Measurements from ENCODE around the gene GNL2. TPM values are rescaled to one million over a fixed set of nuclear protein-coding genes. Genes with fewer than 3 reads are reported as not detected.

Gene GNL2
- total and polyA plus RNA-seq, 8 donors, result 42.6 to 152 (median 79.4) TPM; not detected in 1

DNA sequence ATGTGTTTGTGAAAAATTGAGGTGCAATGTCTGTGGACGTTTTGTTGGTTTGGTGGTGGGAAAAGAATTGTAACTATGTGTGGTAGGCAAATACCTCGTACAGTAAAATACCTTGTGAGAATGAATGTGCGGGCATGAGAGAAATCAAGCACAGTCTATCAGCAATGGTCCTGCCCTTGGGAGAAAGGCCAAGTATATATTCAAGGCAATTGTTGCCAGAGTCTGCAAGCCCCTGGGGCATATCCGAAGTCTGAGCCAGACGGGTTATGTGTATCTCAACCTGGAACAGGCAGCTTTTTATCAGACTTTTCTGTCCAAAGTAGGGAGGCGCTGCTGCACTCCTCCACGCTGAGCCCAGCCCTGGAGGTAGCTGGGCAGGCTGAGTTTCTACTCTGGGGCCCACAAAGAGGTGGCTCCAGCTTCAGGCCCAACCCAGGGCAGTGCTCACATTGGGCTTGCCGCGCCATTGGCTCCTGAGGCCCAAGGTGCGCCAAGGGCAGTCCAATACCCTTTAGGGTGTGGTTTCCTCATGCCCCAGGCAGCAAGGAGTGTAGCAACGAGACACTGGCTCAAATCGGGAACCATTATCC lies 9.4 kb upstream of the GNL2 start:
- no peaks in the 10 kb centered on the region for H3K9me3 ChIP-seq
- WGBS, 5 donors, result 48 to 71% (median 57%) methylated on average over 10 to 12 of the region's 12 CpGs
- DNase-seq, result peak in 1 of 2 donors; percentile 13
- no peak overlapping the region for H3K4me3 ChIP-seq
- H3K4me1 ChIP-seq, result peaks cover 0 to 25% (median 2%) of the 10 kb centered on the region in 4 donors
- peak overlapping the region in 1 of 5 donors; percentile 50 for H3K27ac ChIP-seq
- peaks cover 0 to 55% (median 10%) of the 10 kb centered on the region in 3 donors for H3K27me3 ChIP-seq
- intact Hi-C loops (cut with DNase I; ENCODE audit: low total_unique reads), result no loop called here
- TF ChIP-seq, protein P1, sequence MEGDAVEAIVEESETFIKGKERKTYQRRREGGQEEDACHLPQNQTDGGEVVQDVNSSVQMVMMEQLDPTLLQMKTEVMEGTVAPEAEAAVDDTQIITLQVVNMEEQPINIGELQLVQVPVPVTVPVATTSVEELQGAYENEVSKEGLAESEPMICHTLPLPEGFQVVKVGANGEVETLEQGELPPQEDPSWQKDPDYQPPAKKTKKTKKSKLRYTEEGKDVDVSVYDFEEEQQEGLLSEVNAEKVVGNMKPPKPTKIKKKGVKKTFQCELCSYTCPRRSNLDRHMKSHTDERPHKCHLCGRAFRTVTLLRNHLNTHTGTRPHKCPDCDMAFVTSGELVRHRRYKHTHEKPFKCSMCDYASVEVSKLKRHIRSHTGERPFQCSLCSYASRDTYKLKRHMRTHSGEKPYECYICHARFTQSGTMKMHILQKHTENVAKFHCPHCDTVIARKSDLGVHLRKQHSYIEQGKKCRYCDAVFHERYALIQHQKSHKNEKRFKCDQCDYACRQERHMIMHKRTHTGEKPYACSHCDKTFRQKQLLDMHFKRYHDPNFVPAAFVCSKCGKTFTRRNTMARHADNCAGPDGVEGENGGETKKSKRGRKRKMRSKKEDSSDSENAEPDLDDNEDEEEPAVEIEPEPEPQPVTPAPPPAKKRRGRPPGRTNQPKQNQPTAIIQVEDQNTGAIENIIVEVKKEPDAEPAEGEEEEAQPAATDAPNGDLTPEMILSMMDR (IDR thresholded peaks at IDR 0.05), result no peak
- TF ChIP-seq POLR2A (IDR thresholded peaks at IDR 0.05) (no peak), EP300 (IDR thresholded peaks at IDR 0.05) (no peak), POLR2AphosphoS5 (IDR thresholded peaks at IDR 0.05) (no peak)
- no peaks in the 10 kb centered on the region for H3K36me3 ChIP-seq

DNA sequence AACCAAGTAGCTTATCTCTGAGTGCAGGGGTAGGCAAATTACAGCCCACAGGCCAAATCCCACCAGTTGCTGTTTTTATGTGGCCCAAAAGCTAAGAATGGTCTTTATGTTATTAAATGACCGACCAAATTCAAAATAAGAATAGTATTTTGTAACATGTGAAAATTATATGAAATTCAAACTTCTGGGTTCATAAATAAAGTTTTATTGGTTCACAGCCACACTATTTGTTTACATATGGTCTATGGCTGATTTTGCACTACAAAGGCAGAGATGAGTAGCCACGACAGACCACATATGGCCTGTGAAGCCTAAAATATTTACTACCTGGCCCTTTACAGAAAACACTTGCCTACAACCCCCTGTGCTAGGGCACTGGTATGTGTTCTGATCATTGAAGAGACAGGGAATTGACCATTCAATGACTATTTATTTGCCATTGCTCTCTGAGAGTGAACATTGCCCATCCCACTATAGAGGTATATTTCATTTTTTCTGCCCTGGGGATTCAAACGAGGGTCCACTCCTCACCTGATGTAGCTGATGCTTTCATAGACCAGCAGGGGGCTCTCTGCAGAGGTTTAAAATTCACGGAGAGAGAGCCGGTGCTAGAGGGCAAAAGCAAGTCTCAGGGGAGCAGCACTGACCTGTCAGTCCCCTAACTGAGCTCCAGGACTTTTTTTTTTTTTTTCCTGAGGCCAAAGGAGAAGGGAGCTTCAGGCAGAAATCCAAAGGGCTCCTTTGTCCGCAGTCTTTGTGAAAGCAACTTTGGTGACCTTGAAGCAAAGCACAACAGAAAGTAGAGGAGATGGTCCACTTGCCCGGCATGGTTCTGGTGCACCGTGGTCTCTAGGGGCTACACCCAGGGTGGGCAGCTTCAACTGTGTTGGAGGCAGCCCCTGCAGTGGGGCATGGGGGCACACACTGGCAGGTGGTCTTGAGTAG lies 7.3 kb upstream of the GNL2 start:
- H3K4me3 ChIP-seq, result no peak overlapping the region
- H3K4me1 ChIP-seq, result peaks cover 0 to 20% (median 2%) of the 10 kb centered on the region in 4 donors
- 27 to 39% (median 33%) methylated on average over 8 of the region's 8 CpGs for WGBS, 5 donors
- H3K27ac ChIP-seq, result no peak overlapping the region
- peaks cover 0 to 52% (median 13%) of the 10 kb centered on the region in 3 donors for H3K27me3 ChIP-seq
- TF ChIP-seq, protein P1 (IDR thresholded peaks at IDR 0.05), result peak in 5 of 7 experiments; percentile 23 to 59 (median 44)
- TF ChIP-seq EP300 (IDR thresholded peaks at IDR 0.05), result no peak
- intact Hi-C loops (cut with DNase I; ENCODE audit: low total_unique reads), result loop anchor here (5.0 kb wide), 1 partner anchor 79 kb away; no protein-coding TSS in a partner anchor
- H3K36me3 ChIP-seq, result no peaks in the 10 kb centered on the region
- DNase-seq, result peak in 1 of 2 donors; percentile 56
- H3K9me3 ChIP-seq, result no peaks in the 10 kb centered on the region

DNA sequence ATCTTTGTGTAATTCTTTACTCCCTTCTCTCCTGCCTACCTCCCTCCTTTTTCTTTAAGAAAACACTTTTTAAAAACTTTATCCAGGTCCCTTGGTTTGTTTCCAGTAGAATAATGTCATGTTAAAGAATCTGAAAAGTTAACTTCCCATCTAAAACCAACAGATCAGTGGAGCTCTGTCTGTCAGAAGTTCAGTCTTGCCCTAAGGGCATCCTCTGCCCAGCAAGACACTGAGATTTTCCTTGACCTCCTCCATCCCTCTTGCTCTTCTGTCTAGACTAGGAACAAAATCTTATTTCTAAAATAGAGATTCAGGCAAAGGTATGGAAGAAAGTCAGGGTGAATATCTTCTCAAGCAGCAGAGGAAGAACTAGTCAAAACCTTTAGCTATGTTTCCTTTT lies 5.7 kb upstream of the GNL2 start:
- no peak overlapping the region for H3K27ac ChIP-seq
- TF ChIP-seq POLR2AphosphoS5 (IDR thresholded peaks at IDR 0.05), result no peak
- TF ChIP-seq POLR2A (IDR thresholded peaks at IDR 0.05), result no peak
- TF ChIP-seq, protein P1 (IDR thresholded peaks at IDR 0.05), result no peak
- no peak for TF ChIP-seq EP300 (IDR thresholded peaks at IDR 0.05)
- intact Hi-C loops (cut with DNase I; ENCODE audit: low total_unique reads), result loop anchor here (5.0 kb wide), 1 partner anchor 81 kb away; no protein-coding TSS in a partner anchor
- H3K4me1 ChIP-seq, result peaks cover under 1 to 17% (median 4%) of the 10 kb centered on the region in 4 donors
- DNase-seq, result no peak
- H3K36me3 ChIP-seq, result no peaks in the 10 kb centered on the region
- H3K27me3 ChIP-seq, result peaks cover 0 to 38% (median 6%) of the 10 kb centered on the region in 3 donors
- H3K4me3 ChIP-seq, result no peak overlapping the region
- no peaks in the 10 kb centered on the region for H3K9me3 ChIP-seq

DNA sequence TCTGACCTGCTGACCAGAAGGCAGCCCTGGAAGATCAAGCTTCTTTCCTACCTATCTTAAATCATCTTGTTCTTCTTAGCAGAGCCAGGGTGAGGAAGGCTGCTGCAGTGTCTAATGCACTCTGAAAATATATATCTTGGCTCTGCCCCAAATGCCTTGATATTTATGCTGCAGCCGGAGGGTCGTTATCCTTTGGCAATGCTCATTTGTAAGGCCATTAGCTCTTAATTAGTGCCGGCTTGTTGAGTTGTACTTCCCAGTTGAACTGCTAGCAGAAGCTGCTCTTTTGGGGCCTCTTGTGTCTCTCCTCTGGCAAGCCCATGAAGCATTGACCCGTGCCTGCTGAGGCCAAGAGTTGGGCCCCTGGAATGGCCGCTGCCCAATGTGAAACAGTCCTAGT lies 4.2 kb upstream of the GNL2 start:
- 66 to 79% (median 76%) methylated on average over 5 of the region's 5 CpGs for WGBS, 5 donors
- Histone ChIP-seq H3K27me3 (peaks cover 0 to 26% (median 6%) of the 10 kb centered on the region in 3 donors), H3K9me3 (no peaks in the 10 kb centered on the region), H3K4me1 (peaks cover 9 to 17% (median 12%) of the 10 kb centered on the region in 4 donors), H3K27ac (no peak overlapping the region), H3K36me3 (no peaks in the 10 kb centered on the region), H3K4me3 (no peak overlapping the region)
- intact Hi-C loops (cut with DNase I; ENCODE audit: low total_unique reads), result loop anchor here (5.0 kb wide), 1 partner anchor 82 kb away; no protein-coding TSS in a partner anchor
- TF ChIP-seq, protein P1 (IDR thresholded peaks at IDR 0.05), result no peak
- no peak for TF ChIP-seq EP300 (IDR thresholded peaks at IDR 0.05)
- peak in 1 of 2 donors; percentile 12 for DNase-seq

Data from stomach (tissue), 9 donors.